Measurements from ENCODE around the gene HSBP1L1. TPM values are rescaled to one million over a fixed set of nuclear protein-coding genes. Genes with fewer than 3 reads are reported as not detected.

Gene HSBP1L1
- total and polyA plus RNA-seq, 3 donors from 2014 or later, result 5.0 to 6.6 (median 6.0) TPM

DNA sequence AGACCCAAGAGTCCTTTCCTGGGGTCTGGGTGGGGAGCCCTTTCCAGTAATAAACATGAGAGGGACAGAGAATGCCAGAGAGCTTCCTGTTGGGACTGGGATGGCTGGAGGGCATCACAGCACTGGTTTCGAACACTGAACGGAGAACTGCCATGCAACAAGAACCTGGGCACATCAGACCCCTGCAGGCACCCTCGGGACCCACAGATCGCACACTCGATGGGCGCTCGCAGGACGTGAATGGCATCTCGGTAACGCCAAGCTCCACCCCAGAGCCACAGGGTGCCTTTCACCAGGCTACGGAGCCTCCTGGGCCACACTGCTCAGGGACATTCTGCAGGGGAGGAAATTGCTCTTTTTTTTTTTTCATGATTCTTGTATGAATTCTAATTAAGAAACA is 38.1 kb upstream of the HSBP1L1 start:
- no peak overlapping the region for H3K4me3 ChIP-seq
- no peak for TF ChIP-seq POLR2A (IDR thresholded peaks at IDR 0.05)
- TF ChIP-seq, protein P1, sequence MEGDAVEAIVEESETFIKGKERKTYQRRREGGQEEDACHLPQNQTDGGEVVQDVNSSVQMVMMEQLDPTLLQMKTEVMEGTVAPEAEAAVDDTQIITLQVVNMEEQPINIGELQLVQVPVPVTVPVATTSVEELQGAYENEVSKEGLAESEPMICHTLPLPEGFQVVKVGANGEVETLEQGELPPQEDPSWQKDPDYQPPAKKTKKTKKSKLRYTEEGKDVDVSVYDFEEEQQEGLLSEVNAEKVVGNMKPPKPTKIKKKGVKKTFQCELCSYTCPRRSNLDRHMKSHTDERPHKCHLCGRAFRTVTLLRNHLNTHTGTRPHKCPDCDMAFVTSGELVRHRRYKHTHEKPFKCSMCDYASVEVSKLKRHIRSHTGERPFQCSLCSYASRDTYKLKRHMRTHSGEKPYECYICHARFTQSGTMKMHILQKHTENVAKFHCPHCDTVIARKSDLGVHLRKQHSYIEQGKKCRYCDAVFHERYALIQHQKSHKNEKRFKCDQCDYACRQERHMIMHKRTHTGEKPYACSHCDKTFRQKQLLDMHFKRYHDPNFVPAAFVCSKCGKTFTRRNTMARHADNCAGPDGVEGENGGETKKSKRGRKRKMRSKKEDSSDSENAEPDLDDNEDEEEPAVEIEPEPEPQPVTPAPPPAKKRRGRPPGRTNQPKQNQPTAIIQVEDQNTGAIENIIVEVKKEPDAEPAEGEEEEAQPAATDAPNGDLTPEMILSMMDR (IDR thresholded peaks at IDR 0.05), result no peak
- no peaks in the 10 kb centered on the region for H3K27me3 ChIP-seq
- intact Hi-C loops (cut with DNase I; ENCODE audit: low total_unique reads), result no loop called here
- H3K4me1 ChIP-seq, result no peaks in the 10 kb centered on the region
- H3K36me3 ChIP-seq (ENCODE audit: low read depth, missing control alignments), result no peaks in the 10 kb centered on the region
- DNase-seq, result peak; percentile 8
- no peak overlapping the region for H3K27ac ChIP-seq
- WGBS, 2 donors, result 93 to 96% methylated on average over 11 of the region's 11 CpGs
- no peaks in the 10 kb centered on the region for H3K9me3 ChIP-seq

DNA sequence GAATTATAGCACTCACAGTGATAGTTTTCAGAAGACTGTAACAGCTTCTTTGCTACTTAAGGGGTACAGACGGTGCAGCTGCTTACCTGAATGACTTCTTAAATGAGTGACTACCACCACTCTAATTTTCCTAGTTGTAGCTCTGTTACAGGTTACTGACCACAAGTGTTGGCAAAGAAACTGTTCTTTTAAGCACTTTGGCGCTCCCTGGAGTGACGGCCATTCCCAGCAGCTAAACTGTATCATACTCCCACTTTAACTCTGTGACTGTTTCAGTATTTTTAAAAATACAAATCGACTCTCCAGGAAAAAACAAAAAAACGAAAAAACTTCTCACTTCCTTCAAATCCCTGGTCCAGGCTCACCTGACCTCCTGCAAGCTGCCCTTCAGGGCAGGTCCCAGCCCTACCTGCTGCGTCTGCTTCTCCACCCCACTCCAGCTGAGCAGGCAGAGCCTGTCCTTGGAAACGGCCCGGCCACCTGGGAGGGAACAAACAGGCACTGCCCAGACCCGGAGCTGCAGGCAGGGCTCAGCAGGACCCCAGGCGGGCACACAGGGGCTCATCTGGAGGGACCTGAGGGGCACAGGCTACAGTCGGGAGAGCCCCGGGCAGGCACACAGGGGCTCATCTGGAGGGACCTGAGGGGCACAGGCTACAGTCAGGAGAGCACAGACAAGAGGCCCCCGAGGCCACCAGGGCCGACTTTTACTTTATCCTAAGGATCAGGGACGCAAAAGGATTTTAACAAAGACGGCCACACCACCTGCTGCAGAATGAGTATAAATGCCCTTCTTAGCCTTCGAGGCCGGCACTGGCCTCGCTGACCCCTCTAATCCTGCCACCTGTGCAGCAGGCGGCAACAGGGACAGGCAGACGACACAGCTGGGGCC is 37.5 kb upstream of the HSBP1L1 start:
- peak; percentile 12 for DNase-seq
- H3K9me3 ChIP-seq, result no peaks in the 10 kb centered on the region
- H3K36me3 ChIP-seq (ENCODE audit: low read depth, missing control alignments), result no peaks in the 10 kb centered on the region
- H3K27me3 ChIP-seq, result no peaks in the 10 kb centered on the region
- H3K27ac ChIP-seq, result no peak overlapping the region
- WGBS, 2 donors, result 84 to 90% methylated on average over 16 to 21 of the region's 21 CpGs
- H3K4me3 ChIP-seq, result no peak overlapping the region
- no peaks in the 10 kb centered on the region for H3K4me1 ChIP-seq
- intact Hi-C loops (cut with DNase I; ENCODE audit: low total_unique reads), result no loop called here
- TF ChIP-seq, protein P1 (IDR thresholded peaks at IDR 0.05), result no peak
- TF ChIP-seq POLR2A (IDR thresholded peaks at IDR 0.05), result no peak

DNA sequence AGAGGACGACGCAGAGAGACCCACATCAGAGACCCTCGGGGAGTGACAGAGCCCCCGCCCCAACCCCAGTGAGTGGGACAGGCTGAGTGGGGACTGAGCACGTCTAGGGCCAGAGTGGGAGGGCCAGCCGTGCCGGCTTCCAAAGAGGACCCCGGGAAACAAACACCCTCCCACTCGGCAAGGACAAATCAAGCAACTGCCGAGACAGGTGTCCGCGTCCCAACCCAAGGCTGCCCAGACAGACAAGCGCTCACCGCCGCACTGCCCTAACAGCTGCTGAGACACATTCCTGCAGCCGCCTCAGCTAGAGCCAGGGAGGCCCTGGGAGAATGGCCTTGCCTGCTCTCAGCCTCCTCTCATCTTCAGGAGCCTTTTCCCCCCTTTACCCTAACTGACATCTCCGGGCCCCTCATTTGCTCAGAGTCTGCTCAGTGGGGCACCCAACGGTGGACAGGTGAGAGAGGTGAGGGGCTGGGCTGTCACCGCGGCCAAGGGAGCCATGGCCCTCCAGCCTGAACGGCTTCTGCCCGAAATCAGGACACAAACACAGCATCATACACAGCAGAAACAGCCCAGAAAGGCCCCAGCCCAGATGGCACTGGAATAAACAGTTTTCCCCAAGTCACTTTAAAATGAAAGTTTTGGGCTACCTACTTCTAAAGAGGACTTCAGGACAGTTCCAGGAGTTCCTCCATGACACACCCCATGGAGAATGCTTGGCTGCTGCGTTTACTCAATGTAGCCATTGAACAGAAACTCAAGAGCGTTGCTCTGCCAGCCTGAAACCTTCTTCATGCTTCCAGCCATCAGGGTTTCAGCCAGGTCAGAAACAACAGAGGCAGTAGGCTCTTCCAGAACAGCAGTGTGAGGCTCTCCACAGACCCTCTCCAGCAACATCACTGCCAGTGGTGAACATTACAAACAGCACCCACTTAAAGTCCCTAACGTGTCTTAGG is 36.6 kb upstream of the HSBP1L1 start:
- no peak for TF ChIP-seq POLR2A (IDR thresholded peaks at IDR 0.05)
- TF ChIP-seq, protein P1 (IDR thresholded peaks at IDR 0.05), result no peak

DNA sequence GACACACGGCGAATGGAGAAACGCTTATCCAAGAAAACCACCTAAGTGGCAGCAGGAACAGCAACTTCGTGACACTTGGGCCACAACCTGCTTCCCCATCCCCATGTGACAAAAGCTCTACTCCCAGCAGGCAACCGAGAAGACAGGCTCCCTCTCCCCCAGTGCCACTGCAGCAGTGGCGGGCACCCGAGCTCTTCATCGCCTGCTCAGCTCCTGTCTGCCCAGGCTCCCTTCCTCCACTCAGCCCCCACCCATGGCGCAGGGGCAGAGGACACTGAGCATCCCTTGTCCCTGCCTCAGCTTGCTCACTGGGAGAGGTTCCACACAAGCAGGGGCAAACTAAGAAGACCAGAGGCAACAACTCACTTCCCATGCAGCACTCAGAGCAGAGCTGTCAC is 35.9 kb upstream of the HSBP1L1 start:
- DNase-seq, result no peak
- intact Hi-C loops (cut with DNase I; ENCODE audit: low total_unique reads), result no loop called here
- H3K27me3 ChIP-seq, result no peaks in the 10 kb centered on the region
- H3K9me3 ChIP-seq, result no peaks in the 10 kb centered on the region
- H3K27ac ChIP-seq, result no peak overlapping the region
- no peaks in the 10 kb centered on the region for H3K36me3 ChIP-seq (ENCODE audit: low read depth, missing control alignments)
- TF ChIP-seq, protein P1 (IDR thresholded peaks at IDR 0.05), result no peak
- TF ChIP-seq POLR2A (IDR thresholded peaks at IDR 0.05), result no peak
- H3K4me3 ChIP-seq, result no peak overlapping the region
- no peaks in the 10 kb centered on the region for H3K4me1 ChIP-seq
- WGBS, 2 donors, result 92 to 100% methylated on average over 1 to 9 of the region's 9 CpGs

More for the DNA sequence above, 36.6 kb upstream of the HSBP1L1 start:
- no peaks in the 10 kb centered on the region for H3K27me3 ChIP-seq
- no peaks in the 10 kb centered on the region for H3K4me1 ChIP-seq
- intact Hi-C loops (cut with DNase I; ENCODE audit: low total_unique reads), result no loop called here
- peak; percentile 13 for DNase-seq
- H3K9me3 ChIP-seq, result no peaks in the 10 kb centered on the region
- no peaks in the 10 kb centered on the region for H3K36me3 ChIP-seq (ENCODE audit: low read depth, missing control alignments)
- H3K27ac ChIP-seq, result no peak overlapping the region
- H3K4me3 ChIP-seq, result no peak overlapping the region
- 86 to 94% methylated on average over 13 to 25 of the region's 25 CpGs for WGBS, 2 donors
